H1 (cell line): Measurements from ENCODE around the gene MLC1. TPM values are rescaled to one million over a fixed set of nuclear protein-coding genes. Genes with fewer than 3 reads are reported as not detected.

Experiments used
- CTCF ChIA-PET: fragments of 300-600 bp; sonication (Branson Sonifier 250); formaldehyde crosslinking; loops from one replicate; lab custom pipeline; 2021; ENCODE audit not compliant: partially characterized antibody; lab: Charles Lee
- POLR2A ChIA-PET: fragments of 300-600 bp; sonication (Branson Sonifier 250); formaldehyde crosslinking; loops from one replicate; lab custom pipeline; 2021; ENCODE audit warnings: inconsistent platforms; ENCODE audit not compliant: partially characterized antibody; lab: Charles Lee
- DNase-seq, 2 experiments: peaks; one replicate each; pipeline versions ENCODE4 v3.0.0 to v3.0.0-alpha.2; 2010 to 2022; ENCODE audit warnings: low spot score in 2 of 2, low read depth in 1 of 2, mixed read lengths in 1 of 2
- FAIRE-seq: peaks from 2 replicates; lab custom pipeline; 2011; peaks lifted over from hg19 to GRCh38; lab: Jason Lieb, UNC
- H2AFZ ChIP-seq: 2 replicates; pipeline ENCODE4 v1.8.1; 2012; ENCODE audit warnings: low read length, inconsistent platforms
- H2AK5ac ChIP-seq: 2 replicates; pipeline ENCODE4 v1.6.1; 2013; ENCODE audit warnings: low read depth, low read length
- H2BK120ac ChIP-seq: replicated peaks from 2 replicates; pipeline ENCODE3; 2013; ENCODE audit warnings: low read depth, low read length, inconsistent platforms
- H2BK12ac ChIP-seq: 2 replicates; pipeline ENCODE4 v1.6.1; 2013; ENCODE audit warnings: low read depth, low read length
- H2BK15ac ChIP-seq: 2 replicates; pipeline ENCODE4 v1.6.1; 2013; ENCODE audit warnings: low read length
- H2BK20ac ChIP-seq: 2 replicates; pipeline ENCODE4 v1.6.1; 2013; ENCODE audit warnings: low read length
- H2BK5ac ChIP-seq: 2 replicates; pipeline ENCODE4 v1.6.1; 2013; ENCODE audit warnings: low read depth, low read length
- H3K14ac ChIP-seq: 2 replicates; pipeline ENCODE4 v1.6.1; 2013; ENCODE audit warnings: inconsistent platforms; ENCODE audit not compliant: insufficient read length
- H3K18ac ChIP-seq: 2 replicates; pipeline ENCODE4 v1.6.1; 2013; ENCODE audit warnings: low read length; ENCODE audit errors: extremely low read depth
- H3K23ac ChIP-seq: 2 replicates; pipeline ENCODE4 v1.6.1; 2013; ENCODE audit warnings: inconsistent platforms; ENCODE audit not compliant: insufficient read length
- H3K23me2 ChIP-seq: 2 replicates; pipeline ENCODE4 v1.6.1; 2013; ENCODE audit warnings: low read depth, low read length
- H3K27ac ChIP-seq: 2 replicates; pipeline ENCODE4 v1.6.1; 2011; ENCODE audit warnings: low read depth, low read length, inconsistent platforms
- H3K27me3 ChIP-seq, 4 experiments: replicated peaks in 1 of 4; 1 replicate in 1 of 4; 2 replicates in 3 of 4; pipeline versions ENCODE4 v1.6.1 to v1.8.1; 2011 to 2013; ENCODE audit warnings: low read length in 3 of 4, mild to moderate bottlenecking in 3 of 4, inconsistent platforms in 2 of 4, mixed read lengths in 2 of 4, moderate library complexity in 1 of 4; ENCODE audit not compliant: control insufficient read depth in 3 of 4, insufficient read depth in 3 of 4; ENCODE audit errors: extremely low read depth in 1 of 4
- H3K36me3 ChIP-seq, 4 experiments: 2 replicates each; pipeline versions ENCODE4 v1.6.1 to v1.8.1; 2011 to 2013; ENCODE audit warnings: mild to moderate bottlenecking in 4 of 4, low read length in 3 of 4, moderate library complexity in 2 of 4, control low read depth in 1 of 4, inconsistent platforms in 1 of 4; ENCODE audit not compliant: insufficient read depth in 4 of 4, control insufficient read depth in 2 of 4
- H3K4ac ChIP-seq: replicated peaks from 2 replicates; pipeline ENCODE3; 2013; ENCODE audit warnings: low read length, low read depth, mixed read lengths, inconsistent platforms; ENCODE audit not compliant: insufficient read length
- H3K4me1 ChIP-seq, 4 experiments: replicated peaks in 1 of 4; 1 replicate in 1 of 4; 2 replicates in 3 of 4; pipeline versions ENCODE4 v1.6.1 to v1.8.1; 2011 to 2013; ENCODE audit warnings: low read length in 3 of 4, inconsistent platforms in 2 of 4, mixed read lengths in 1 of 4; ENCODE audit not compliant: insufficient read depth in 4 of 4, control insufficient read depth in 3 of 4
- H3K4me2 ChIP-seq, 2 experiments: 2 replicates each; pipeline versions ENCODE4 v1.6.1 to v1.8.1; 2011 to 2013; ENCODE audit warnings: low read depth in 2 of 2, low read length in 2 of 2, control low read depth in 1 of 2, inconsistent platforms in 1 of 2, mild to moderate bottlenecking in 1 of 2; ENCODE audit not compliant: insufficient read depth in 1 of 2
- H3K4me3 ChIP-seq, 4 experiments: fragments of 200-600, 300-600 bp in 1 of 4; sonication (generic), shearing (Covaris generic), sonication (Bioruptor Twin) in 1 of 4; 2 replicates each; pipeline versions ENCODE4 v1.5.1 to v1.8.1; 2011 to 2016; ENCODE audit warnings: low read length in 4 of 4, low read depth in 3 of 4, control low read depth in 2 of 4, inconsistent platforms in 2 of 4, mild to moderate bottlenecking in 2 of 4, mixed read lengths in 1 of 4, moderate library complexity in 1 of 4; ENCODE audit not compliant: insufficient read depth in 2 of 4; ENCODE audit errors: extremely low read depth in 1 of 4
- H3K56ac ChIP-seq: replicated peaks from 2 replicates; pipeline ENCODE3; 2013; ENCODE audit warnings: low read depth, mild to moderate bottlenecking, mixed read lengths, low read length, inconsistent platforms; ENCODE audit not compliant: insufficient read length
- H3K79me1 ChIP-seq: 2 replicates; pipeline ENCODE4 v1.6.1; 2013; ENCODE audit warnings: low read depth, low read length, control low read depth
- H3K79me2 ChIP-seq, 2 experiments: 2 replicates each; pipeline versions ENCODE4 v1.6.1 to v1.8.1; 2012 to 2013; ENCODE audit warnings: low read length in 2 of 2, mild to moderate bottlenecking in 2 of 2, inconsistent platforms in 1 of 2; ENCODE audit not compliant: insufficient read depth in 2 of 2, control insufficient read depth in 1 of 2
- H3K9ac ChIP-seq, 4 experiments: replicated peaks in 1 of 4; 1 replicate in 1 of 4; 2 replicates in 3 of 4; pipeline versions ENCODE4 v1.6.1 to v1.8.1; 2011 to 2013; ENCODE audit warnings: low read depth in 3 of 4, low read length in 3 of 4, control low read depth in 2 of 4, mild to moderate bottlenecking in 2 of 4, moderate library complexity in 2 of 4, inconsistent platforms in 1 of 4; ENCODE audit errors: extremely low read depth in 1 of 4
- H3K9me3 ChIP-seq, 2 experiments: 2 replicates each; pipeline versions ENCODE4 v1.6.1 to v1.8.1; 2012 to 2013; ENCODE audit warnings: mild to moderate bottlenecking in 2 of 2, moderate library complexity in 2 of 2, control low read depth in 1 of 2, inconsistent platforms in 1 of 2, low read depth in 1 of 2, low read length in 1 of 2, mixed read lengths in 1 of 2; ENCODE audit not compliant: insufficient read depth in 2 of 2
- H4K20me1 ChIP-seq, 2 experiments: replicated peaks in 1 of 2; 2 replicates each; pipeline versions ENCODE3 to v1.8.1; 2011 to 2013; ENCODE audit warnings: inconsistent platforms in 2 of 2, low read length in 2 of 2, mild to moderate bottlenecking in 1 of 2; ENCODE audit not compliant: insufficient read depth in 2 of 2, control insufficient read depth in 1 of 2
- H4K5ac ChIP-seq: 2 replicates; pipeline ENCODE4 v1.6.1; 2013; ENCODE audit warnings: low read length, low read depth, mixed read lengths, inconsistent platforms; ENCODE audit not compliant: insufficient read length
- H4K8ac ChIP-seq: 2 replicates; pipeline ENCODE4 v1.8.0; 2013; ENCODE audit warnings: mild to moderate bottlenecking, moderate library complexity, low read length, inconsistent platforms; ENCODE audit not compliant: insufficient read depth; ENCODE audit errors: extremely low read depth
- H4K91ac ChIP-seq: replicated peaks from 2 replicates; pipeline ENCODE3; 2013; ENCODE audit warnings: low read length, mixed read lengths, inconsistent platforms; ENCODE audit not compliant: insufficient read length
- EP300 ChIP-seq, 2 experiments: IDR thresholded peaks; 1 replicate in 1 of 2; 2 replicates in 1 of 2; pipeline ENCODE4 v1.6.1; 2011 to 2012; ENCODE audit warnings: low read depth in 2 of 2, low read length in 2 of 2, mild to moderate bottlenecking in 2 of 2, borderline replicate concordance in 1 of 2, inconsistent platforms in 1 of 2, moderate library complexity in 1 of 2
- HDAC6 ChIP-seq: IDR thresholded peaks from one replicate; pipeline ENCODE4 v1.7.1; 2012; ENCODE audit warnings: low read depth, mild to moderate bottlenecking, inconsistent platforms, low read length, moderate library complexity
- KDM4A ChIP-seq: IDR thresholded peaks from one replicate; pipeline ENCODE4 v1.7.1; 2012; ENCODE audit warnings: low read depth, mild to moderate bottlenecking, moderate library complexity, low read length, inconsistent platforms; ENCODE audit not compliant: severe bottlenecking
- POLR2AphosphoS5 ChIP-seq: IDR thresholded peaks from 2 replicates; pipeline ENCODE4 v1.6.1; 2011; ENCODE audit warnings: low read depth, low read length
- RNF2 ChIP-seq: fragments of 200-900, 300-1000 bp; sonication (generic); IDR thresholded peaks from 2 replicates; pipeline ENCODE4 v1.7.1; 2016; ENCODE audit warnings: borderline replicate concordance, low read depth, mild to moderate bottlenecking, antibody characterized with exemption, low read length; ENCODE audit not compliant: poor library complexity, severe bottlenecking; ENCODE audit errors: missing control alignments
- SIX5 ChIP-seq: IDR thresholded peaks from 2 replicates; pipeline ENCODE4 v1.6.1; 2011; ENCODE audit warnings: mild to moderate bottlenecking, low read depth, low read length
- SP4 ChIP-seq: IDR thresholded peaks from 2 replicates; pipeline ENCODE4 v1.6.1; 2012; ENCODE audit warnings: low read length, inconsistent platforms
- TEAD4 ChIP-seq: IDR thresholded peaks from 2 replicates; pipeline ENCODE4 v1.6.1; 2012; ENCODE audit warnings: low read depth, low read length, inconsistent platforms, mixed read lengths
- USF2 ChIP-seq: IDR thresholded peaks from 2 replicates; pipeline ENCODE4 v1.6.1; 2011; ENCODE audit warnings: low read length, improper control_type of control experiment
- YY1 ChIP-seq: IDR thresholded peaks from 2 replicates; pipeline ENCODE4 v1.6.1; 2011; ENCODE audit warnings: low read depth, mild to moderate bottlenecking, low read length
- whole genome bisulfite sequencing, 2 experiments: shearing (Covaris generic) in 1 of 2; methylation state at CpG; one replicate each; pipeline versions ENCODE4 v1.1.6 to v1.1.7; 2013 to 2015; ENCODE audit warnings: low lambda C conversion rate in 2 of 2, mixed read lengths in 2 of 2, inconsistent platforms in 1 of 2, low coverage in 1 of 2, missing lambda C conversion rate in 1 of 2; ENCODE audit not compliant: insufficient replicate concordance in 2 of 2, insufficient coverage in 1 of 2, insufficient read length in 1 of 2; ENCODE audit errors: extremely low coverage in 1 of 2, missing lambda C conversion rate in 1 of 2; 5-methylcytosine and 5-hydroxymethylcytosine counted together
- polyA plus RNA-seq, 7 experiments: library from polyadenylated mRNA; depleted of rRNA in 3 of 7; stranded (reverse) in 5 of 7; unstranded in 2 of 7; fragments of >200 nt in 5 of 7; fragments of 200-250 nt in 2 of 7; gene quantifications; 1 replicate in 5 of 7; 2 replicates in 1 of 7; 4 replicates in 1 of 7; pipeline versions ENCODE4 v1.2.1 to v1.2.3, GENCODE V29; 2011 to 2013; ENCODE audit warnings: missing spikeins in 2 of 7, mixed read lengths in 2 of 7
- total RNA-seq: library from RNA; stranded (reverse); fragmentation: NEBNext Ultra II Directional; extraction: Animal tissue kit (Norgen Biotek cat#: 25700); gene quantifications from 2 replicates; pipeline ENCODE4 v1.2.1, GENCODE V29; 2021

Gene MLC1
- total and polyA plus RNA-seq, 2 of the 8 experiments (the other 6 are each of a cell fraction or from before 2014, with no cell fraction given), result 0.20 TPM; not detected in 1

- Histone ChIP-seq H2BK20ac (no peak overlapping the region), H3K27me3 (peaks cover 0 to 3% (median 1%) of the 10 kb centered on the region in 4 experiments; a peak in 3 of 7 replicates), H2AFZ (no peak overlapping the region), H3K4ac (no peak overlapping the region), H2AK5ac (no peak overlapping the region), H3K79me2 (no peaks in the 10 kb centered on the region), H3K18ac (no peak overlapping the region), H2BK120ac (no peak overlapping the region), H3K9me3 (no peaks in the 10 kb centered on the region), H3K36me3 (no peaks in the 10 kb centered on the region), H3K14ac (no peak overlapping the region), H3K9ac (no peak overlapping the region), H3K23ac (no peak overlapping the region), H3K4me3 (no peak overlapping the region), H2BK15ac (no peak overlapping the region), H2BK12ac (no peak overlapping the region), H3K4me2 (no peak overlapping the region), H2BK5ac (no peak overlapping the region), H3K56ac (no peak overlapping the region), H3K4me1 (no peaks in the 10 kb centered on the region), H4K20me1 (no peaks in the 10 kb centered on the region), H4K91ac (no peak overlapping the region), H3K79me1 (no peaks in the 10 kb centered on the region), H3K27ac (no peak overlapping the region), H4K5ac (no peak overlapping the region), H4K8ac (no peak overlapping the region), H3K23me2 (no peaks in the 10 kb centered on the region)
- TF ChIP-seq TEAD4 (no peak), SIX5 (no peak), SP4 (no peak), KDM4A (no peak), RNF2 (no peak), POLR2AphosphoS5 (no peak), YY1 (no peak), EP300 (IDR thresholded peaks at IDR 0.05; ENCODE audit: borderline replicate concordance in 1 of 2, low read depth in 2 of 2, low read length in 2 of 2) (no peak), HDAC6 (no peak), USF2 (no peak)
- DNase-seq (no peak), FAIRE-seq (no peak)
- 81% methylated on average over 6 of the region's 6 CpGs; no CpG with 5 or more reads in 1 of the 2 experiments for WGBS, 2 experiments
- CTCF ChIA-PET, result interaction anchor here (0.9 kb wide), 1 partner anchor 17 kb away, joined by 5 read pairs; no protein-coding TSS in a partner anchor
- POLR2A ChIA-PET, result no interaction called here
These were observed 34.6 kb upstream of the MLC1 start for GRCh38 chr22:50119768-50120251.
